ENCODE data around the gene MRPL23. TPM values are rescaled to one million over a fixed set of nuclear protein-coding genes. Genes with fewer than 3 reads are reported as not detected.
A peak's percentile ranks its signal among the peaks of the same experiment; 100 is the strongest.

Gene MRPL23
- total RNA-seq, 1 experiment from 2014 or later, result 123 TPM

DNA sequence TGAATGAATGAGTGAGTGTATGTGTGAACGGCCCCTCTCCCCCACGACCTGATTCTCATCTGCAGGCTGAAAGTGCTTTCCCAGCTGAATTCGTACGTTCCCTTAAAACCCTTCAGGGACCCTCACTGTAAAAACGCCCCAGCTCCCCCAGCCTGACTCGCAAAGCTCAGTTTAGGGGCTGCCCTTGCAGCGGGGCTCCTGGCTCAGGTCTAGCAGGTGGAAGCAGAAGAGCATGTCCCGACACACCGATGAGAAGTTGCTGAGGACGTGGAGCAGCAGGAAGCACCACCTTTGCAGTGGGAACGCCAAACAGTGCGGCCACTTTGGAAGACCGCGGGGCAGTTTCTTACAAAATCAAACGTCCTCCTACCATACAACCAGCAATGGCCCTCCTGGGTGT lies 3.6 kb upstream of the MRPL23 start:
- POLR2A ChIA-PET, result no interaction called here

DNA sequence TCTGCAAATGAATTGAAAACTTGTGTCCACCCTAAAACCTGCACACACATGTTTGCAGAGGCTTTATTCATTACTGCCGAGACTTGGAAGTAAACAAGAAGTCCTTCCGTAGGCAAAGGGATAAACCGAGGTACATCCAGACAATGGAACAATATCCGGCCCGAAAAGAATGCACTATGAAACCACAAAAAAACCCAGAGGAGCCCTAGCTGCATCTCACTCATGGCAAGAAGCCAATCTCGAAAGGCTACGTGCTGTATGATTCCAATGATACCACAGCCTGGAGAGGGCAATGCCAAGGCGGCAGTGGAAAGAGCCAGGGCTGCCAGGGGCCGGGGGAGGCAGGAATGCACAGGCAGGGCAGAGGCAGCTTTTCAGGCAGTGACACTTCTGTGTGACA lies 3.2 kb upstream of the MRPL23 start:
- intact Hi-C loops (cut with micrococcal nuclease; ENCODE audit: unreplicated experiment), result no loop called here
- ATAC-seq, result peak; percentile 31
- no TSS peak for BruUV-seq (replicated peaks)
- Histone ChIP-seq H3K27ac (ENCODE audit: low read length) (peak overlapping the region; percentile 54; the same call in 1 of the 2 replicates), H3K4me3 (ENCODE audit: low read depth in 2 of 2, low read length in 2 of 2) (peak overlapping the region; percentile 5 to 28; a peak in 2 of 4 replicates), H3K4me1 (ENCODE audit: control insufficient read depth, insufficient read depth, low read length) (peaks cover 15% of the 10 kb centered on the region), H3K36me3 (ENCODE audit: control insufficient read depth, insufficient read depth, low read length) (no peaks in the 10 kb centered on the region), H3K9me3 (ENCODE audit: control insufficient read depth, insufficient read depth, low read depth, low read length) (no peaks in the 10 kb centered on the region), H3K27me3 (ENCODE audit: control insufficient read depth, insufficient read depth, low read length) (no peaks in the 10 kb centered on the region)
- POLR2A ChIA-PET, result no interaction called here
- CTCF ChIA-PET, result interaction anchor here (0.6 kb wide), 1 partner anchor 193 kb away, joined by 3 read pairs; no protein-coding TSS in a partner anchor
- DNase-seq (ENCODE audit: low read depth, low spot score), result no peak
- no peak for TF ChIP-seq SIN3A (IDR thresholded peaks at IDR 0.05; ENCODE audit: borderline replicate concordance, insufficient read depth, low read depth, low read length)
- TF ChIP-seq, protein P1, sequence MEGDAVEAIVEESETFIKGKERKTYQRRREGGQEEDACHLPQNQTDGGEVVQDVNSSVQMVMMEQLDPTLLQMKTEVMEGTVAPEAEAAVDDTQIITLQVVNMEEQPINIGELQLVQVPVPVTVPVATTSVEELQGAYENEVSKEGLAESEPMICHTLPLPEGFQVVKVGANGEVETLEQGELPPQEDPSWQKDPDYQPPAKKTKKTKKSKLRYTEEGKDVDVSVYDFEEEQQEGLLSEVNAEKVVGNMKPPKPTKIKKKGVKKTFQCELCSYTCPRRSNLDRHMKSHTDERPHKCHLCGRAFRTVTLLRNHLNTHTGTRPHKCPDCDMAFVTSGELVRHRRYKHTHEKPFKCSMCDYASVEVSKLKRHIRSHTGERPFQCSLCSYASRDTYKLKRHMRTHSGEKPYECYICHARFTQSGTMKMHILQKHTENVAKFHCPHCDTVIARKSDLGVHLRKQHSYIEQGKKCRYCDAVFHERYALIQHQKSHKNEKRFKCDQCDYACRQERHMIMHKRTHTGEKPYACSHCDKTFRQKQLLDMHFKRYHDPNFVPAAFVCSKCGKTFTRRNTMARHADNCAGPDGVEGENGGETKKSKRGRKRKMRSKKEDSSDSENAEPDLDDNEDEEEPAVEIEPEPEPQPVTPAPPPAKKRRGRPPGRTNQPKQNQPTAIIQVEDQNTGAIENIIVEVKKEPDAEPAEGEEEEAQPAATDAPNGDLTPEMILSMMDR (IDR thresholded peaks at IDR 0.05), result no peak
- no peak for TF ChIP-seq TCF7L2 (IDR thresholded peaks at IDR 0.05; ENCODE audit: low read depth, low read length)
- TF ChIP-seq, protein P2, sequence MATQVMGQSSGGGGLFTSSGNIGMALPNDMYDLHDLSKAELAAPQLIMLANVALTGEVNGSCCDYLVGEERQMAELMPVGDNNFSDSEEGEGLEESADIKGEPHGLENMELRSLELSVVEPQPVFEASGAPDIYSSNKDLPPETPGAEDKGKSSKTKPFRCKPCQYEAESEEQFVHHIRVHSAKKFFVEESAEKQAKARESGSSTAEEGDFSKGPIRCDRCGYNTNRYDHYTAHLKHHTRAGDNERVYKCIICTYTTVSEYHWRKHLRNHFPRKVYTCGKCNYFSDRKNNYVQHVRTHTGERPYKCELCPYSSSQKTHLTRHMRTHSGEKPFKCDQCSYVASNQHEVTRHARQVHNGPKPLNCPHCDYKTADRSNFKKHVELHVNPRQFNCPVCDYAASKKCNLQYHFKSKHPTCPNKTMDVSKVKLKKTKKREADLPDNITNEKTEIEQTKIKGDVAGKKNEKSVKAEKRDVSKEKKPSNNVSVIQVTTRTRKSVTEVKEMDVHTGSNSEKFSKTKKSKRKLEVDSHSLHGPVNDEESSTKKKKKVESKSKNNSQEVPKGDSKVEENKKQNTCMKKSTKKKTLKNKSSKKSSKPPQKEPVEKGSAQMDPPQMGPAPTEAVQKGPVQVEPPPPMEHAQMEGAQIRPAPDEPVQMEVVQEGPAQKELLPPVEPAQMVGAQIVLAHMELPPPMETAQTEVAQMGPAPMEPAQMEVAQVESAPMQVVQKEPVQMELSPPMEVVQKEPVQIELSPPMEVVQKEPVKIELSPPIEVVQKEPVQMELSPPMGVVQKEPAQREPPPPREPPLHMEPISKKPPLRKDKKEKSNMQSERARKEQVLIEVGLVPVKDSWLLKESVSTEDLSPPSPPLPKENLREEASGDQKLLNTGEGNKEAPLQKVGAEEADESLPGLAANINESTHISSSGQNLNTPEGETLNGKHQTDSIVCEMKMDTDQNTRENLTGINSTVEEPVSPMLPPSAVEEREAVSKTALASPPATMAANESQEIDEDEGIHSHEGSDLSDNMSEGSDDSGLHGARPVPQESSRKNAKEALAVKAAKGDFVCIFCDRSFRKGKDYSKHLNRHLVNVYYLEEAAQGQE (IDR thresholded peaks at IDR 0.05; ENCODE audit: insufficient read depth in 1 of 2, low read depth in 2 of 2, low read length in 1 of 2), result no peak
- TF ChIP-seq POLR2AphosphoS5 (IDR thresholded peaks at IDR 0.05; ENCODE audit: low read depth, low read length), result no peak
- in situ Hi-C loops (cut with HindIII; ENCODE audit: low pct_unique_long_range_greater_than_20kb, low sequenced_read_pairs), result no loop called here

More for the DNA sequence above, 3.6 kb upstream of the MRPL23 start:
- no peak for DNase-seq (ENCODE audit: low read depth, low spot score)
- intact Hi-C loops (cut with micrococcal nuclease; ENCODE audit: unreplicated experiment), result no loop called here
- Histone ChIP-seq H3K4me1 (ENCODE audit: control insufficient read depth, insufficient read depth, low read length) (peaks cover 15% of the 10 kb centered on the region), H3K9me3 (ENCODE audit: control insufficient read depth, insufficient read depth, low read depth, low read length) (no peaks in the 10 kb centered on the region), H3K27ac (ENCODE audit: low read length) (peak overlapping the region; percentile 54; the same call in 1 of the 2 replicates), H3K27me3 (ENCODE audit: control insufficient read depth, insufficient read depth, low read length) (no peaks in the 10 kb centered on the region), H3K4me3 (ENCODE audit: low read depth in 2 of 2, low read length in 2 of 2) (peak overlapping the region; percentile 5 to 29; a peak in 2 of 4 replicates), H3K36me3 (ENCODE audit: control insufficient read depth, insufficient read depth, low read length) (no peaks in the 10 kb centered on the region)
- ATAC-seq, result peak; percentile 19; the same call in 1 of the 2 replicates
- in situ Hi-C loops (cut with HindIII; ENCODE audit: low pct_unique_long_range_greater_than_20kb, low sequenced_read_pairs), result no loop called here
- BruUV-seq (replicated peaks), result no TSS peak
- TF ChIP-seq, protein P2 (IDR thresholded peaks at IDR 0.05; ENCODE audit: insufficient read depth in 1 of 2, low read depth in 2 of 2, low read length in 1 of 2), result no peak
- TF ChIP-seq SIN3A (IDR thresholded peaks at IDR 0.05; ENCODE audit: borderline replicate concordance, insufficient read depth, low read depth, low read length) (no peak), TCF7L2 (IDR thresholded peaks at IDR 0.05; ENCODE audit: low read depth, low read length) (no peak), POLR2AphosphoS5 (IDR thresholded peaks at IDR 0.05; ENCODE audit: low read depth, low read length) (no peak)
- TF ChIP-seq, protein P1 (IDR thresholded peaks at IDR 0.05), result no peak
- CTCF ChIA-PET, result interaction anchor here (0.6 kb wide), 1 partner anchor 193 kb away, joined by 3 read pairs; no protein-coding TSS in a partner anchor

Data from Panc1 (cell line).